Transverse colon (tissue), 4 donors: ENCODE results near the gene ABCB8. TPM values are rescaled to one million over a fixed set of nuclear protein-coding genes. Genes with fewer than 3 reads are reported as not detected.
"Not testable (repeated sequence)": the region's sequence is repeated elsewhere in the genome, so short reads cannot be mapped to it uniquely, and the experiment has no call there.

Experiments used
- DNase-seq: peaks from one replicate; pipeline ENCODE4 v3.0.0-alpha.2; 2019
- H3K27ac ChIP-seq, 4 donors: fragments of 200-600 bp; sonication (generic); 2 replicates each; pipeline ENCODE4 v1.5.1; 2016 to 2018; ENCODE audit warnings: inconsistent platforms in 4 of 4
- H3K27me3 ChIP-seq: fragments of 200-600 bp; sonication (generic); 2 replicates; pipeline ENCODE4 v1.5.1; 2017; ENCODE audit warnings: inconsistent platforms
- H3K36me3 ChIP-seq, 4 donors: fragments of 200-600 bp; sonication (generic); 2 replicates each; pipeline ENCODE4 v1.5.1; 2017 to 2019; ENCODE audit warnings: inconsistent platforms in 4 of 4
- H3K4me1 ChIP-seq, 4 donors: fragments of 200-600 bp; sonication (generic); 2 replicates each; pipeline ENCODE4 v1.5.1; 2017 to 2020; ENCODE audit warnings: inconsistent platforms in 4 of 4
- H3K4me3 ChIP-seq, 4 donors: fragments of 200-600 bp; sonication (generic); 1 replicate in 1 of 4; 2 replicates in 3 of 4; pipeline versions ENCODE4 v1.5.1 to v1.6.1; 2017 to 2019; ENCODE audit warnings: inconsistent platforms in 4 of 4
- H3K9me3 ChIP-seq, 2 donors: fragments of 200-600 bp; sonication (generic); 2 replicates each; pipeline ENCODE4 v1.5.1; 2017 to 2019; ENCODE audit warnings: inconsistent platforms in 2 of 2
- CTCF ChIP-seq, 5 experiments: fragments of 200-600 bp in 3 of 5; fragments of 450-650 bp in 2 of 5; sonication (generic) in 3 of 5; IDR thresholded peaks; 1 replicate in 2 of 5; 2 replicates in 3 of 5; pipeline ENCODE4 v1.5.1; 2016 to 2017; ENCODE audit warnings: antibody characterized with exemption in 5 of 5, inconsistent platforms in 3 of 5, mild to moderate bottlenecking in 2 of 5, moderate library complexity in 1 of 5
- EP300 ChIP-seq: sonication (generic); formaldehyde crosslinking; IDR thresholded peaks from one replicate; pipeline ENCODE4 v1.6.1; 2017; ENCODE audit warnings: antibody characterized with exemption, low read depth
- POLR2A ChIP-seq: fragments of 450-650 bp; IDR thresholded peaks from one replicate; pipeline ENCODE4 v1.6.1; 2016; ENCODE audit warnings: antibody characterized with exemption, mild to moderate bottlenecking, moderate library complexity
- POLR2AphosphoS5 ChIP-seq, 3 donors: sonication (generic); formaldehyde crosslinking; IDR thresholded peaks; one replicate each; pipeline ENCODE4 v1.6.1; 2016; ENCODE audit warnings: antibody characterized with exemption in 3 of 3
- WGBS, 2 donors: methylation state at CpG; one replicate each; pipeline ENCODE4 v1.1.5; 2018; ENCODE audit warnings: low coverage in 1 of 2; 5-methylcytosine and 5-hydroxymethylcytosine counted together
- in situ Hi-C, 4 donors: fragments of 200-750 bp; cut with MboI; loops; one replicate each; pipeline versions ENCODE4 v1.15.0 to v1.15.1; 2017; ENCODE audit warnings: low sequenced_read_pairs in 3 of 4, low pct_ligation_motif_present in 1 of 4, low pct_unique_long_range_greater_than_20kb in 1 of 4
- intact Hi-C: fragments of 100-400 bp; cut with DNase I; formaldehyde crosslinking; loops from one replicate; pipeline ENCODE4 v1.15.1; 2023; ENCODE audit warnings: low total_unique reads
- total RNA-seq, 4 donors: library from RNA; depleted of rRNA; stranded (reverse); fragments of >200 nt; gene quantifications; one replicate each; pipeline ENCODE4 v1.1.0, GENCODE V29; 2016

Gene ABCB8
- total RNA-seq, 4 donors from 2014 or later = 33.3 to 76.4 (median 51.4) TPM

GRCh38 chr7:151027728-151028130, 521 bp upstream of the ABCB8 start:
- intact Hi-C loops, DNase-seq, in situ Hi-C loops, H3K27me3 ChIP-seq, H3K36me3 ChIP-seq, H3K9me3 ChIP-seq: not testable (repeated sequence)
- peaks cover 0 to 19% (median 13%) of the 10 kb centered on the region in 4 donors for H3K4me1 ChIP-seq
- TF ChIP-seq POLR2A = peak; percentile 3
- H3K27ac ChIP-seq = peak overlapping the region; percentile 76 to 93 (median 88)
- 17 to 54% methylated on average over 5 to 16 of the region's 16 CpGs for WGBS, 2 donors
- H3K4me3 ChIP-seq = peak overlapping the region; percentile 21 to 86 (median 59)

GRCh38 chr7:151028948-151029501, 775 bp downstream of the ABCB8 start:
- no peak for TF ChIP-seq POLR2A
- TF ChIP-seq CTCF (IDR thresholded peaks at IDR 0.05) = peak in 1 of 5 experiments; percentile 8
- no peak for DNase-seq
- 62 to 66% methylated on average over 10 to 17 of the region's 17 CpGs for WGBS, 2 donors
- peak overlapping the region; percentile 76 to 93 (median 88) for H3K27ac ChIP-seq
- in situ Hi-C loops (no loop called here), intact Hi-C loops (no loop called here)
- no peaks in the 10 kb centered on the region for H3K9me3 ChIP-seq
- H3K4me3 ChIP-seq = peak overlapping the region; percentile 53 to 86 (median 74)
- no peaks in the 10 kb centered on the region for H3K27me3 ChIP-seq
- peaks cover 0 to 19% (median 13%) of the 10 kb centered on the region in 4 donors for H3K4me1 ChIP-seq
- H3K36me3 ChIP-seq = no peaks in the 10 kb centered on the region

GRCh38 chr7:151031011-151031410, 2.8 kb downstream of the ABCB8 start:
- DNase-seq = no peak
- intact Hi-C loops (no loop called here), in situ Hi-C loops (loop anchor here in 1 of 4 donors (10.0 kb wide), 1 partner anchor 74 kb away; no protein-coding TSS in a partner anchor)
- Histone ChIP-seq H3K27ac (no peak overlapping the region), H3K4me3 (no peak overlapping the region), H3K36me3 (peaks cover 0 to 4% (median 0%) of the 10 kb centered on the region in 4 donors), H3K4me1 (peaks cover 0 to 19% (median 13%) of the 10 kb centered on the region in 4 donors), H3K9me3 (no peaks in the 10 kb centered on the region), H3K27me3 (no peaks in the 10 kb centered on the region)
- WGBS, 2 donors = 82 to 84% methylated on average over 4 of the region's 4 CpGs
- TF ChIP-seq EP300 = no peak
- no peak for TF ChIP-seq POLR2AphosphoS5 (IDR thresholded peaks at IDR 0.05)
- no peak for TF ChIP-seq CTCF (IDR thresholded peaks at IDR 0.05)
- no peak for TF ChIP-seq POLR2A

- TF ChIP-seq EP300 (no peak), CTCF (IDR thresholded peaks at IDR 0.05) (no peak), POLR2A (no peak), POLR2AphosphoS5 (IDR thresholded peaks at IDR 0.05) (no peak)
- intact Hi-C loops (no loop called here), in situ Hi-C loops (loop anchor here in 1 of 4 donors (10.0 kb wide), 1 partner anchor 72 kb away; no protein-coding TSS in a partner anchor)
- DNase-seq = no peak
- H3K36me3 ChIP-seq = peaks cover 0 to 5% (median 2%) of the 10 kb centered on the region in 4 donors
- no peak overlapping the region for H3K27ac ChIP-seq
- no peaks in the 10 kb centered on the region for H3K9me3 ChIP-seq
- no peak overlapping the region for H3K4me3 ChIP-seq
- WGBS, 2 donors = 40 to 92% methylated on average over 1 to 15 of the region's 17 CpGs
- H3K4me1 ChIP-seq = peaks cover 0 to 13% (median 8%) of the 10 kb centered on the region in 4 donors
- H3K27me3 ChIP-seq = no peaks in the 10 kb centered on the region
Measured at GRCh38 chr7:151032936-151033863, 5.0 kb downstream of the ABCB8 start.
